ENCODE data around the gene RBM23.
A peak's percentile ranks its signal among the peaks of the same experiment; 100 is the strongest.

Gene RBM23

DNA sequence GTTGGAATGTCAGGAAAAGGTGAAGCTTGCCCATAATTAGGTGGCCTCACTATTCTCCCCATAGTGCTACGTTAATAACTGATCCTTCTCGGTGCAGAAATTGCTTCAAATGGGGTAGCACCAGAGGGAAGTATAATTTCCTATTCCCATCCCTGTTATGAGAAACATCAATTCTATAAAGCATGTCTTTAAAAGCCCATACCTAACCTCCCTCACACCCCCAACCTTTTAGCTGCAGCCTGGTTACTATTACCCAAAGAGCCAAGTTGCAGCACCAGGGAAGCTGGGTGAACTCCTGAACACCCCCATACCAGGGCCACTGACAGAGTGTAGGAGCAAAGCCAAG, 15.2 kb downstream of the RBM23 start:
- Histone ChIP-seq H3K4me3 (ENCODE audit: insufficient read length, low read depth) (no peak overlapping the region), H3K9ac (ENCODE audit: insufficient read length, low read depth) (no peak overlapping the region), H3K27me3 (ENCODE audit: insufficient read depth, insufficient read length) (peaks cover 2% of the 10 kb centered on the region), H3K9me3 (ENCODE audit: insufficient read depth, low read length) (no peaks in the 10 kb centered on the region), H3K4me1 (ENCODE audit: insufficient read depth, insufficient read length) (peaks cover 7% of the 10 kb centered on the region), H3K36me3 (ENCODE audit: insufficient read depth, insufficient read length, low read length) (peaks cover 81% of the 10 kb centered on the region)
- TF ChIP-seq YY1 (IDR thresholded peaks at IDR 0.05; ENCODE audit: insufficient read depth, insufficient read length) (no peak), SUZ12 (IDR thresholded peaks at IDR 0.05; ENCODE audit: extremely low read depth, insufficient read depth, insufficient read length) (no peak), ZNF274 (IDR thresholded peaks at IDR 0.05; ENCODE audit: low read depth, low read length) (no peak)
- no peak for DNase-seq (ENCODE audit: low read depth, low spot score)

- Histone ChIP-seq H3K27me3 (ENCODE audit: insufficient read depth, insufficient read length) (peaks cover 20% of the 10 kb centered on the region), H3K4me1 (ENCODE audit: insufficient read depth, insufficient read length) (peaks cover 7% of the 10 kb centered on the region), H3K9ac (ENCODE audit: insufficient read length, low read depth) (no peak overlapping the region), H3K36me3 (ENCODE audit: insufficient read depth, insufficient read length, low read length) (peaks cover 67% of the 10 kb centered on the region), H3K4me3 (ENCODE audit: insufficient read length, low read depth) (no peak overlapping the region), H3K9me3 (ENCODE audit: insufficient read depth, low read length) (no peaks in the 10 kb centered on the region)
- TF ChIP-seq ZNF274 (IDR thresholded peaks at IDR 0.05; ENCODE audit: low read depth, low read length) (no peak), YY1 (IDR thresholded peaks at IDR 0.05; ENCODE audit: insufficient read depth, insufficient read length) (no peak), SUZ12 (IDR thresholded peaks at IDR 0.05; ENCODE audit: extremely low read depth, insufficient read depth, insufficient read length) (no peak)
- DNase-seq (ENCODE audit: low read depth, low spot score) = no peak
Observed at GRCh38 chr14:22901799-22902198, 17.1 kb downstream of the RBM23 start.

DNA sequence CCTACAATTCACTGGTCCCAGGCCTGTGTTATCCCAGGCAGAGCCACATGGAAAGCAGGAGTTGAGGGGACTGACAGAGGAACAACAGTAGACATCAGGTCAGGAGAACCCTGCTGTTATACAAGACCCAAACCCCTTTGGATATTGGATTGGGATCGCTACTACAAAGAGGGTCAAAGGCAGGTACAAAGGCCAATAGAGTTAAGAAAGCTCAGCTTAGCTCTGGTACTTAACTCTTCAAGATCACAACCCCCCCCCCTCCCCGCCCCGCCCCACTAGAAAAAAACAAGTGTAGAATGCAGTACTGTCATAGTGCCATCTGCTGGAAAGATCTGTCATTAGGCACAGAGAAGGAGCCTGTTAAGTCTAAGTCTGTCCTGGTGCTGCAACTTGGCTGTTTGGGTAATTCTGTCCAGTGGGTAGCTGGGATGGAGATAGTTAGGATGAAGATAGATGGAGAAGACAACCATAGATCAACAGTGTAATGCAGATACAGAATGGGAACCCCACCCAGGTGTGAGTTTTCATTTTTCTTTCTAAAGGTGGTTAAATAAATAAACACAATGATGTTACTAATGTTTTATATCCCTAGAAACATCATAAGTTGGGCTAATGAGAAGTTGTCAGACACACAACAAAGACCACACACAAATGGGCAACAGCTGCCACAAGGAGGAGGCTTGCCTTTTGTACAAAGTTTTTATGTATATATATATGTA, 18.7 kb downstream of the RBM23 start:
- Histone ChIP-seq H3K4me1 (ENCODE audit: insufficient read depth, insufficient read length) (peaks cover 7% of the 10 kb centered on the region), H3K9ac (ENCODE audit: insufficient read length, low read depth) (no peak overlapping the region), H3K27me3 (ENCODE audit: insufficient read depth, insufficient read length) (peaks cover 36% of the 10 kb centered on the region), H3K36me3 (ENCODE audit: insufficient read depth, insufficient read length, low read length) (peaks cover 52% of the 10 kb centered on the region), H3K4me3 (ENCODE audit: insufficient read length, low read depth) (no peak overlapping the region), H3K9me3 (ENCODE audit: insufficient read depth, low read length) (no peaks in the 10 kb centered on the region)
- peak; percentile 50 for DNase-seq (ENCODE audit: low read depth, low spot score)
- no peak for TF ChIP-seq SUZ12 (IDR thresholded peaks at IDR 0.05; ENCODE audit: extremely low read depth, insufficient read depth, insufficient read length)
- no peak for TF ChIP-seq YY1 (IDR thresholded peaks at IDR 0.05; ENCODE audit: insufficient read depth, insufficient read length)
- no peak for TF ChIP-seq ZNF274 (IDR thresholded peaks at IDR 0.05; ENCODE audit: low read depth, low read length)

DNA sequence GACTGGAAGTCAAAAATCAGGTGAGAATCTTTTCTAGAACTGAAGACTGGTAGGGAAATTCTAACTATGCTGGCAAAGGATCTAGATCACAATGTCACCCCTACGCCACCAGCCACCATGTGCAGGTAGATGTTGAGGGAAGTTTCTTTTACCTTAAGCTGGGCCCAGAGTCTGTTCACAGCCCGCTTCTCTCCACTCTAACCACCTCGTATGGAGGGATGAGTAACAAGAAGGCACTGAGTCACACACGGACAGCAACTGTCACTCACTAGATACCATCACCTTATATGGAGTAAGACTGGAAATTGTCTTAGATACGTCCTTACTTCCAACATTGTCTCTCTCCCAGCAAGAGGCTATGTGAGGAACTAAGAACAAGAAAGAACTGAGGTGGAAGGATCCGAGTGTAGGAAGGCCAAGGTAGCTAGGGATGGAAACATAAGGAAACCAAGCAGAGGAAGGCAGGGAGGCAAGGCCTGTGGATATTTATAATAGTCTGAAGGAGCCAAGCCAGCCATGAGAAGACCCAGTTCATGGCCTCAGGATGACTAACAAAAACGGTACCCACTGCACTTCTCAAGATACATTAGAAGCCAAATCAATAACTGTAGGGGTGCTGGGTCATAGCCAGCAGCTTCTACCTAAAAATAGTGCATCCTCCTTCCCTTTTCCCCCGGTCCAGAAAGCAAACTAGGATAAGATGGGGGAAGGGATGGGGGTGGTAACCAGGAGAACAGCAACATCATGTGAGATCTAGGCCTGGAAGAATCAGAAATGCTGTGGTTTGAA, 20.5 kb downstream of the RBM23 start:
- H3K9me3 ChIP-seq (ENCODE audit: insufficient read depth, low read length) = no peaks in the 10 kb centered on the region
- peaks cover 7% of the 10 kb centered on the region for H3K4me1 ChIP-seq (ENCODE audit: insufficient read depth, insufficient read length)
- H3K9ac ChIP-seq (ENCODE audit: insufficient read length, low read depth) = no peak overlapping the region
- H3K27me3 ChIP-seq (ENCODE audit: insufficient read depth, insufficient read length) = peaks cover 36% of the 10 kb centered on the region
- no peak overlapping the region for H3K4me3 ChIP-seq (ENCODE audit: insufficient read length, low read depth)
- TF ChIP-seq ZNF274 (IDR thresholded peaks at IDR 0.05; ENCODE audit: low read depth, low read length) = no peak
- TF ChIP-seq SUZ12 (IDR thresholded peaks at IDR 0.05; ENCODE audit: extremely low read depth, insufficient read depth, insufficient read length) = no peak
- no peak for DNase-seq (ENCODE audit: low read depth, low spot score)
- H3K36me3 ChIP-seq (ENCODE audit: insufficient read depth, insufficient read length, low read length) = peaks cover 35% of the 10 kb centered on the region

- H3K36me3 ChIP-seq (ENCODE audit: insufficient read depth, insufficient read length, low read length) = peaks cover 23% of the 10 kb centered on the region
- TF ChIP-seq YY1 (IDR thresholded peaks at IDR 0.05; ENCODE audit: insufficient read depth, insufficient read length) = no peak
- TF ChIP-seq ZNF274 (IDR thresholded peaks at IDR 0.05; ENCODE audit: low read depth, low read length) = no peak
- no peak overlapping the region for H3K4me3 ChIP-seq (ENCODE audit: insufficient read length, low read depth)
- no peak overlapping the region for H3K9ac ChIP-seq (ENCODE audit: insufficient read length, low read depth)
- peaks cover 36% of the 10 kb centered on the region for H3K27me3 ChIP-seq (ENCODE audit: insufficient read depth, insufficient read length)
- no peaks in the 10 kb centered on the region for H3K9me3 ChIP-seq (ENCODE audit: insufficient read depth, low read length)
- peaks cover 11% of the 10 kb centered on the region for H3K4me1 ChIP-seq (ENCODE audit: insufficient read depth, insufficient read length)
- DNase-seq (ENCODE audit: low read depth, low spot score) = no peak
Observed at GRCh38 chr14:22897357-22897756, 21.6 kb downstream of the RBM23 start.

GRCh38 chr14:22896760-22897159, 22.2 kb downstream of the RBM23 start:
- DNase-seq (ENCODE audit: low read depth, low spot score) = no peak
- Histone ChIP-seq H3K4me3 (ENCODE audit: insufficient read length, low read depth) (no peak overlapping the region), H3K9me3 (ENCODE audit: insufficient read depth, low read length) (no peaks in the 10 kb centered on the region), H3K36me3 (ENCODE audit: insufficient read depth, insufficient read length, low read length) (peaks cover 17% of the 10 kb centered on the region), H3K9ac (ENCODE audit: insufficient read length, low read depth) (no peak overlapping the region), H3K4me1 (ENCODE audit: insufficient read depth, insufficient read length) (peaks cover 12% of the 10 kb centered on the region), H3K27me3 (ENCODE audit: insufficient read depth, insufficient read length) (peaks cover 36% of the 10 kb centered on the region)
- TF ChIP-seq ZNF274 (IDR thresholded peaks at IDR 0.05; ENCODE audit: low read depth, low read length) = no peak
- TF ChIP-seq SUZ12 (IDR thresholded peaks at IDR 0.05; ENCODE audit: extremely low read depth, insufficient read depth, insufficient read length) = no peak
- no peak for TF ChIP-seq YY1 (IDR thresholded peaks at IDR 0.05; ENCODE audit: insufficient read depth, insufficient read length)

GRCh38 chr14:22896356-22896755, 22.6 kb downstream of the RBM23 start:
- no peak for DNase-seq (ENCODE audit: low read depth, low spot score)

More at GRCh38 chr14:22896356-22896755, 22.6 kb downstream of the RBM23 start:
- Histone ChIP-seq H3K9me3 (ENCODE audit: insufficient read depth, low read length) (no peaks in the 10 kb centered on the region), H3K27me3 (ENCODE audit: insufficient read depth, insufficient read length) (peaks cover 36% of the 10 kb centered on the region), H3K9ac (ENCODE audit: insufficient read length, low read depth) (no peak overlapping the region), H3K4me1 (ENCODE audit: insufficient read depth, insufficient read length) (peaks cover 12% of the 10 kb centered on the region), H3K4me3 (ENCODE audit: insufficient read length, low read depth) (no peak overlapping the region), H3K36me3 (ENCODE audit: insufficient read depth, insufficient read length, low read length) (peaks cover 13% of the 10 kb centered on the region)
- TF ChIP-seq ZNF274 (IDR thresholded peaks at IDR 0.05; ENCODE audit: low read depth, low read length) (no peak), YY1 (IDR thresholded peaks at IDR 0.05; ENCODE audit: insufficient read depth, insufficient read length) (no peak)

All from NT2/D1 (cell line).